Activated T-cell treated with anti-CD3 and anti-CD28 coated beads, Interleukin-2, amount 50 U/mL, for 72 hours (primary cell): ENCODE results near the gene VARS2. TPM values are rescaled to one million over a fixed set of nuclear protein-coding genes. Genes with fewer than 3 reads are reported as not detected.

ENCODE experiments used
- ATAC-seq, 2 donors: fragments of 150-1000 bp; cut with Tn5 transposase; replicated peaks in 1 of 2; 2 replicates each; pipeline ENCODE4 v1.10.0; 2021; ENCODE audit warnings: moderate library complexity in 2 of 2, mild to moderate bottlenecking in 1 of 2
- DNase-seq, 2 donors: peaks; one replicate each; pipeline ENCODE4 v3.0.0; 2021 to 2022; ENCODE audit warnings: mixed read lengths in 1 of 2
- H3K27ac Mint-ChIP-seq: one replicate; pipeline ENCODE4 v1.8.0; 2022; ENCODE audit warnings: mild to moderate bottlenecking, moderate library complexity, mixed read lengths
- H3K27me3 Mint-ChIP-seq: one replicate; pipeline ENCODE4 v1.8.0; 2022; ENCODE audit warnings: low read depth, mixed read lengths
- H3K36me3 Mint-ChIP-seq, 2 donors: one replicate each; pipeline ENCODE4 v1.8.0; 2022; ENCODE audit warnings: mixed read lengths in 2 of 2, mild to moderate bottlenecking in 1 of 2; ENCODE audit not compliant: insufficient read depth in 2 of 2
- H3K4me1 Mint-ChIP-seq: one replicate; pipeline ENCODE4 v1.8.0; 2022; ENCODE audit warnings: low read depth, mixed read lengths
- H3K4me3 Mint-ChIP-seq, 2 donors: one replicate each; pipeline ENCODE4 v1.8.0; 2022; ENCODE audit warnings: mild to moderate bottlenecking in 2 of 2, mixed read lengths in 2 of 2, moderate library complexity in 2 of 2
- H3K9me3 Mint-ChIP-seq, 2 donors: one replicate each; pipeline ENCODE4 v1.8.0; 2022; ENCODE audit warnings: mixed read lengths in 2 of 2
- total RNA-seq, 2 donors: library from RNA; stranded (reverse); gene quantifications; one replicate each; pipeline ENCODE4 v1.2.3, GENCODE V29; 2022

VARS2 gene
- total RNA-seq, 2 donors from 2014 or later: 47.3 to 54.9 TPM

- no peak for DNase-seq
- Mint-ChIP-seq H3K27ac (no peak overlapping the region), H3K4me1 (peaks cover 7% of the 10 kb centered on the region), H3K27me3 (peaks cover 7% of the 10 kb centered on the region), H3K9me3 (peaks cover 3 to 4% of the 10 kb centered on the region in 2 donors), H3K4me3 (no peak overlapping the region), H3K36me3 (peaks cover 3 to 9% of the 10 kb centered on the region in 2 donors)
- ATAC-seq: no peak
Observed at GRCh38 chr6:30932665-30933365, 18.8 kb downstream of the VARS2 start.

- ATAC-seq: no peak
- H3K4me1 Mint-ChIP-seq: peaks cover 7% of the 10 kb centered on the region
- no peak overlapping the region for H3K27ac Mint-ChIP-seq
- no peaks in the 10 kb centered on the region for H3K36me3 Mint-ChIP-seq
- H3K9me3 Mint-ChIP-seq: no peaks in the 10 kb centered on the region
- DNase-seq: no peak
- no peak overlapping the region for H3K4me3 Mint-ChIP-seq
- peaks cover 7% of the 10 kb centered on the region for H3K27me3 Mint-ChIP-seq
Observed at GRCh38 chr6:30935018-30935417, 21.0 kb downstream of the VARS2 start.

- H3K9me3 Mint-ChIP-seq: no peaks in the 10 kb centered on the region
- H3K36me3 Mint-ChIP-seq: no peaks in the 10 kb centered on the region
- no peak overlapping the region for H3K4me3 Mint-ChIP-seq
- ATAC-seq (no peak), DNase-seq (no peak)
- peaks cover 23% of the 10 kb centered on the region for H3K27me3 Mint-ChIP-seq
- no peak overlapping the region for H3K27ac Mint-ChIP-seq
- peaks cover 7% of the 10 kb centered on the region for H3K4me1 Mint-ChIP-seq
Observed at GRCh38 chr6:30937265-30937664, 23.2 kb downstream of the VARS2 start.

- H3K27me3 Mint-ChIP-seq: peaks cover 38% of the 10 kb centered on the region
- DNase-seq: no peak
- peaks cover 17% of the 10 kb centered on the region for H3K4me1 Mint-ChIP-seq
- H3K9me3 Mint-ChIP-seq: no peaks in the 10 kb centered on the region
- no peak for ATAC-seq
- H3K27ac Mint-ChIP-seq: no peak overlapping the region
- H3K4me3 Mint-ChIP-seq: no peak overlapping the region
- no peaks in the 10 kb centered on the region for H3K36me3 Mint-ChIP-seq
Observed at GRCh38 chr6:30938730-30939129, 24.7 kb downstream of the VARS2 start.

GRCh38 chr6:30939473-30939872 is 25.4 kb downstream of the VARS2 start:
- DNase-seq: no peak
- no peak overlapping the region for H3K27ac Mint-ChIP-seq
- peaks cover 17% of the 10 kb centered on the region for H3K4me1 Mint-ChIP-seq
- no peak for ATAC-seq
- H3K27me3 Mint-ChIP-seq: peaks cover 45% of the 10 kb centered on the region
- H3K9me3 Mint-ChIP-seq: no peaks in the 10 kb centered on the region
- H3K4me3 Mint-ChIP-seq: no peak overlapping the region
- no peaks in the 10 kb centered on the region for H3K36me3 Mint-ChIP-seq

- no peak within 1 kb of the TSS for H3K27ac Mint-ChIP-seq
- H3K9me3 Mint-ChIP-seq: no peaks in the 10 kb centered on the region
- peaks cover 55% of the 10 kb centered on the region for H3K27me3 Mint-ChIP-seq
- no peaks in the 10 kb centered on the region for H3K36me3 Mint-ChIP-seq
- no peak for ATAC-seq
- no peak for DNase-seq
- H3K4me3 Mint-ChIP-seq: no peak within 1 kb of the TSS
- peaks cover 11% of the 10 kb centered on the region for H3K4me1 Mint-ChIP-seq
Observed at GRCh38 chr6:30940361-30940986, 26.4 kb downstream of the VARS2 start, which contains the start of gene MUCL3. Gene MUCL3, plus strand, starts transcription at chr6:30940973. Its CDS starts 27 bp downstream, at chr6:30941000.

GRCh38 chr6:30942338-30943060 is 28.5 kb downstream of the VARS2 start:
- Mint-ChIP-seq H3K4me3 (no peak overlapping the region), H3K36me3 (no peaks in the 10 kb centered on the region), H3K4me1 (peaks cover 10% of the 10 kb centered on the region), H3K27ac (no peak overlapping the region), H3K9me3 (no peaks in the 10 kb centered on the region), H3K27me3 (peaks cover 67% of the 10 kb centered on the region)
- DNase-seq (no peak), ATAC-seq (no peak)

GRCh38 chr6:30944051-30944450 is 30.0 kb downstream of the VARS2 start:
- Mint-ChIP-seq H3K9me3 (no peaks in the 10 kb centered on the region), H3K36me3 (no peaks in the 10 kb centered on the region), H3K27me3 (peaks cover 82% of the 10 kb centered on the region), H3K4me1 (peaks cover 10% of the 10 kb centered on the region), H3K27ac (no peak overlapping the region), H3K4me3 (no peak overlapping the region)
- ATAC-seq: no peak
- DNase-seq: no peak

GRCh38 chr6:30945281-30945680 is 31.2 kb downstream of the VARS2 start:
- Mint-ChIP-seq H3K4me1 (peaks cover 10% of the 10 kb centered on the region), H3K9me3 (peaks cover 6 to 7% of the 10 kb centered on the region in 2 donors), H3K4me3 (no peak overlapping the region), H3K27me3 (peaks cover 94% of the 10 kb centered on the region), H3K27ac (no peak overlapping the region), H3K36me3 (peaks cover 0 to 4% of the 10 kb centered on the region in 2 donors)
- ATAC-seq (no peak), DNase-seq (no peak)

GRCh38 chr6:30947231-30947630 is 33.2 kb downstream of the VARS2 start:
- DNase-seq (no peak), ATAC-seq (no peak)
- peaks cover 19% of the 10 kb centered on the region for H3K4me1 Mint-ChIP-seq
- peaks cover 96% of the 10 kb centered on the region for H3K27me3 Mint-ChIP-seq
- peaks cover 9 to 15% of the 10 kb centered on the region in 2 donors for H3K9me3 Mint-ChIP-seq
- H3K36me3 Mint-ChIP-seq: peaks cover 2 to 4% of the 10 kb centered on the region in 2 donors
- H3K27ac Mint-ChIP-seq: no peak overlapping the region
- H3K4me3 Mint-ChIP-seq: no peak overlapping the region

GRCh38 chr6:30948811-30949210 is 34.8 kb downstream of the VARS2 start:
- H3K9me3 Mint-ChIP-seq: peaks cover 9 to 15% of the 10 kb centered on the region in 2 donors
- ATAC-seq (no peak), DNase-seq (no peak)
- no peak overlapping the region for H3K4me3 Mint-ChIP-seq
- peaks cover 96% of the 10 kb centered on the region for H3K27me3 Mint-ChIP-seq
- peaks cover 14% of the 10 kb centered on the region for H3K4me1 Mint-ChIP-seq
- H3K27ac Mint-ChIP-seq: no peak overlapping the region
- peaks cover 2 to 4% of the 10 kb centered on the region in 2 donors for H3K36me3 Mint-ChIP-seq

GRCh38 chr6:30951907-30952469 is 38.0 kb downstream of the VARS2 start:
- DNase-seq (peak; percentile 4 to 20), ATAC-seq (peak; percentile 62 to 64)
- Mint-ChIP-seq H3K4me3 (no peak overlapping the region), H3K4me1 (peaks cover 28% of the 10 kb centered on the region), H3K27ac (peak overlapping the region; percentile 36), H3K27me3 (peaks cover 76% of the 10 kb centered on the region), H3K9me3 (peaks cover 9 to 15% of the 10 kb centered on the region in 2 donors), H3K36me3 (peaks cover 2 to 4% of the 10 kb centered on the region in 2 donors)
